Neural progenitor cell (in vitro differentiated cells): ENCODE data around the gene RUNX3.

Experiments used
- CTCF ChIP-seq: fragments of 200-600 bp; sonication (generic); IDR thresholded peaks from 2 replicates; pipeline ENCODE4 v1.5.1; 2017; ENCODE audit warnings: antibody characterized with exemption, mild to moderate bottlenecking
- EZH2 ChIP-seq: fragments of 200-600 bp; sonication (generic); IDR thresholded peaks from 2 replicates; pipeline ENCODE4 v1.6.1; 2017; ENCODE audit warnings: antibody characterized with exemption, mild to moderate bottlenecking, moderate library complexity
- EZH2phosphoT487 ChIP-seq: fragments of 200-600 bp; sonication (generic); IDR thresholded peaks from 2 replicates; pipeline ENCODE4 v1.6.1; 2017; ENCODE audit warnings: antibody characterized with exemption

GRCh38 chr1:24866211-24867083 lies 63.6 kb downstream of the RUNX3 start:
- TF ChIP-seq CTCF: no peak
- no peak for TF ChIP-seq EZH2
- TF ChIP-seq EZH2phosphoT487: no peak
